ENCODE results near the gene DNAH8. TPM values are rescaled to one million over a fixed set of nuclear protein-coding genes. Genes with fewer than 3 reads are reported as not detected.

The DNAH8 gene
- total and polyA plus RNA-seq, 8 donors, result under 0.01 to 0.18 TPM; not detected in 6

GRCh38 chr6:38753707-38754106, 38.6 kb downstream of the DNAH8 start:
- intact Hi-C loops (cut with DNase I; ENCODE audit: low total_unique reads), result no loop called here
- no peak for DNase-seq
- H3K9me3 ChIP-seq, result no peaks in the 10 kb centered on the region
- no peaks in the 10 kb centered on the region for H3K27me3 ChIP-seq
- no peaks in the 10 kb centered on the region for H3K4me1 ChIP-seq
- no peak overlapping the region for H3K4me3 ChIP-seq
- no peaks in the 10 kb centered on the region for H3K36me3 ChIP-seq
- TF ChIP-seq EP300 (IDR thresholded peaks at IDR 0.05) (no peak), POLR2A (IDR thresholded peaks at IDR 0.05) (no peak)
- H3K27ac ChIP-seq, result no peak overlapping the region

GRCh38 chr6:38755207-38755606, 40.1 kb downstream of the DNAH8 start:
- 26 to 49% (median 45%) methylated on average over 3 of the region's 3 CpGs for WGBS, 5 donors
- H3K27ac ChIP-seq, result no peak overlapping the region
- peaks cover 0 to 9% (median 2%) of the 10 kb centered on the region in 4 donors for H3K9me3 ChIP-seq
- no peak for TF ChIP-seq POLR2A (IDR thresholded peaks at IDR 0.05)
- TF ChIP-seq, protein P1, sequence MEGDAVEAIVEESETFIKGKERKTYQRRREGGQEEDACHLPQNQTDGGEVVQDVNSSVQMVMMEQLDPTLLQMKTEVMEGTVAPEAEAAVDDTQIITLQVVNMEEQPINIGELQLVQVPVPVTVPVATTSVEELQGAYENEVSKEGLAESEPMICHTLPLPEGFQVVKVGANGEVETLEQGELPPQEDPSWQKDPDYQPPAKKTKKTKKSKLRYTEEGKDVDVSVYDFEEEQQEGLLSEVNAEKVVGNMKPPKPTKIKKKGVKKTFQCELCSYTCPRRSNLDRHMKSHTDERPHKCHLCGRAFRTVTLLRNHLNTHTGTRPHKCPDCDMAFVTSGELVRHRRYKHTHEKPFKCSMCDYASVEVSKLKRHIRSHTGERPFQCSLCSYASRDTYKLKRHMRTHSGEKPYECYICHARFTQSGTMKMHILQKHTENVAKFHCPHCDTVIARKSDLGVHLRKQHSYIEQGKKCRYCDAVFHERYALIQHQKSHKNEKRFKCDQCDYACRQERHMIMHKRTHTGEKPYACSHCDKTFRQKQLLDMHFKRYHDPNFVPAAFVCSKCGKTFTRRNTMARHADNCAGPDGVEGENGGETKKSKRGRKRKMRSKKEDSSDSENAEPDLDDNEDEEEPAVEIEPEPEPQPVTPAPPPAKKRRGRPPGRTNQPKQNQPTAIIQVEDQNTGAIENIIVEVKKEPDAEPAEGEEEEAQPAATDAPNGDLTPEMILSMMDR (IDR thresholded peaks at IDR 0.05), result no peak
- TF ChIP-seq EP300 (IDR thresholded peaks at IDR 0.05), result no peak
- TF ChIP-seq POLR2AphosphoS5 (IDR thresholded peaks at IDR 0.05), result no peak
- DNase-seq, result peak in 1 of 2 donors; percentile 31
- H3K36me3 ChIP-seq, result no peaks in the 10 kb centered on the region
- H3K27me3 ChIP-seq, result no peaks in the 10 kb centered on the region
- intact Hi-C loops (cut with DNase I; ENCODE audit: low total_unique reads), result no loop called here
- H3K4me3 ChIP-seq, result no peak overlapping the region
- H3K4me1 ChIP-seq, result no peaks in the 10 kb centered on the region

DNA sequence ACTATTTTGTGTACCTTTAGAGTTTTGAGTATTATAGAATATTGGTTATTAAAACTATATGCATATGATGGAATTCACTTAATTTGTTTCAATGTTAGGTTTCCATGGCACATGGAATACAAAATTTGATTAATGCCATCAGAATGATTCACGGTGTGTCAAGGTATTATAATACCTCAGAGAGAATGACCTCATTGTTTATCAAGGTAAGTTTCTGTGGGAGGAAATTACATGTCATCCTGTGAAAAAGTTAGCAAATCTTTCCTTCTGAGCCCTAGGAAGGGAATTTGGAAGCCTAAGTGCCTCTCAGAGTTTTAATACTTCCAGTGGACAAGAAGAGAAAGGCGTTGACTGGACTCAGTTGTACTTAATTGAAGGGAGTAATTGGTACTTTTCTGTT, 40.8 kb downstream of the DNAH8 start:
- Histone ChIP-seq H3K9me3 (peaks cover 0 to 14% (median 2%) of the 10 kb centered on the region in 4 donors), H3K27ac (no peak overlapping the region), H3K4me1 (no peaks in the 10 kb centered on the region), H3K27me3 (no peaks in the 10 kb centered on the region), H3K4me3 (no peak overlapping the region), H3K36me3 (no peaks in the 10 kb centered on the region)
- TF ChIP-seq POLR2A (IDR thresholded peaks at IDR 0.05), result no peak
- 69 to 81% (median 73%) methylated on average over 2 of the region's 2 CpGs for WGBS, 5 donors
- DNase-seq, result peak in 1 of 2 donors; percentile 16
- intact Hi-C loops (cut with DNase I; ENCODE audit: low total_unique reads), result no loop called here

DNA sequence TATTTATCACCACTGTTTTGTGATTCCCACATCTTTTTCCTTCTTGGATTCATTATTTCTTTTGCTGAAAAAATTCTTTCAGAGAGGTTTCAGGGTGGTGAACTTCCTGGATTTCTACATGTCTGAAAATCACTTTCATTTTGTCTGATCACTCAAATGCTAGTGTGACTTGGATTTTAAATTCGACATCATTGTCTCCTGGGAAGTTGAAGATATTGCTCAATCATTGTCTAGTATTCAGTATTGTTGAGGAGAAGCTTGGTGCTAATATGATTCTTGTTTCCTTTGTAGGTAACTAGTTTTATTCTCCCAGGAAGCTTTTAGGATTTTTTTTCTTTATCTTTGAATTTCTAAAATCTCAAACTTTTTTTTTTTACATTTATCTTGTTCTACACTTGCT, 45.0 kb downstream of the DNAH8 start:
- Histone ChIP-seq H3K4me1 (no peaks in the 10 kb centered on the region), H3K4me3 (no peak overlapping the region), H3K9me3 (peaks cover 0 to 14% (median 2%) of the 10 kb centered on the region in 4 donors), H3K36me3 (no peaks in the 10 kb centered on the region), H3K27me3 (no peaks in the 10 kb centered on the region), H3K27ac (no peak overlapping the region)
- no peak for DNase-seq
- WGBS, 5 donors, result 68 to 94% (median 86%) methylated on average over 1 of the region's 1 CpG
- TF ChIP-seq EP300 (IDR thresholded peaks at IDR 0.05), result no peak
- intact Hi-C loops (cut with DNase I; ENCODE audit: low total_unique reads), result no loop called here

GRCh38 chr6:38762848-38763247, 47.7 kb downstream of the DNAH8 start:
- peaks cover 0 to 14% (median 2%) of the 10 kb centered on the region in 4 donors for H3K9me3 ChIP-seq
- peak in 1 of 2 donors; percentile 12 for DNase-seq
- no peak overlapping the region for H3K4me3 ChIP-seq
- no peaks in the 10 kb centered on the region for H3K27me3 ChIP-seq
- no peaks in the 10 kb centered on the region for H3K36me3 ChIP-seq
- intact Hi-C loops (cut with DNase I; ENCODE audit: low total_unique reads), result no loop called here
- TF ChIP-seq POLR2A (IDR thresholded peaks at IDR 0.05), result no peak
- no peak for TF ChIP-seq EP300 (IDR thresholded peaks at IDR 0.05)
- no peak for TF ChIP-seq POLR2AphosphoS5 (IDR thresholded peaks at IDR 0.05)
- TF ChIP-seq, protein P1 (IDR thresholded peaks at IDR 0.05), result no peak
- H3K27ac ChIP-seq, result no peak overlapping the region
- no peaks in the 10 kb centered on the region for H3K4me1 ChIP-seq

DNA sequence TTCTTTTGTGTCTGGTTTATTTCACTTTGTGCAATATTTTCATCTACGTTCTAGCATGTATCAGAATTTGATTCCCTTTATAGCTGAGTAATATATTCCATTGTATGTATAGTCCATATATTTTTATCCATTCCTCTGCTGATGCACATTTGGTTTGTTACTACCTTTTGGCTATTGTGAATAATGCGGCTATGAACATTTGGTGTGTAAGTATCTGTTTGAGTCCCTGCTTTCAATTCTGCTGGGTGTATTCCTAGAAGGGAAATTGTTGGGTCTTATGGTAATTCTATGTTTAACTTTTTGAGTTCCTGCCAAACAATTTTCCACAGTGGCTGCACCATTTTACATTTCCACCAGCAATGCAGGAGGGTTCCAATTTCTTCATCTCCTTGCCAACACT, 52.4 kb downstream of the DNAH8 start:
- Histone ChIP-seq H3K4me3 (no peak overlapping the region), H3K36me3 (no peaks in the 10 kb centered on the region), H3K4me1 (no peaks in the 10 kb centered on the region), H3K27me3 (no peaks in the 10 kb centered on the region), H3K9me3 (peaks cover 0 to 5% (median 4%) of the 10 kb centered on the region in 4 donors), H3K27ac (no peak overlapping the region)
- TF ChIP-seq EP300 (IDR thresholded peaks at IDR 0.05) (no peak), POLR2A (IDR thresholded peaks at IDR 0.05) (no peak), POLR2AphosphoS5 (IDR thresholded peaks at IDR 0.05) (no peak)
- TF ChIP-seq, protein P1 (IDR thresholded peaks at IDR 0.05), result no peak
- no peak for DNase-seq
- WGBS, 5 donors, result 83 to 95% (median 89%) methylated on average over 2 of the region's 2 CpGs
- intact Hi-C loops (cut with DNase I; ENCODE audit: low total_unique reads), result no loop called here
